GM13976 (cell line): Measurements from ENCODE around the gene SEH1L.

ENCODE experiments used
- DNase-seq: peaks from one replicate; pipeline ENCODE4 v3.0.0; 2012; ENCODE audit warnings: low spot score
- CTCF ChIP-seq: IDR thresholded peaks from 2 replicates; pipeline ENCODE4 v1.5.1; 2012; ENCODE audit warnings: borderline replicate concordance, mild to moderate bottlenecking; ENCODE audit not compliant: insufficient read depth; ENCODE audit errors: extremely low read depth, missing control alignments, control extremely low read depth
- in situ Hi-C: fragments of 300-500 bp; cut with MboI; formaldehyde crosslinking; loops from one replicate; pipeline ENCODE4 v1.12.0; 2022; ENCODE audit warnings: low sequenced_read_pairs, mixed read lengths, inconsistent platforms; ENCODE audit not compliant: unreplicated experiment

SEH1L gene

GRCh38 chr18:12911025-12911928 lies 36.5 kb upstream of the SEH1L start:
- in situ Hi-C loops = no loop called here
- DNase-seq = peak; percentile 79
- no peak for TF ChIP-seq CTCF

GRCh38 chr18:12911929-12912703 lies 35.7 kb upstream of the SEH1L start:
- no peak for DNase-seq
- no peak for TF ChIP-seq CTCF

GRCh38 chr18:12921178-12921577 lies 26.6 kb upstream of the SEH1L start:
- DNase-seq = peak; percentile 51
- in situ Hi-C loops = no loop called here
- TF ChIP-seq CTCF = no peak

More at GRCh38 chr18:12911929-12912703, 35.7 kb upstream of the SEH1L start:
- in situ Hi-C loops = no loop called here

GRCh38 chr18:12922266-12922665 lies 25.5 kb upstream of the SEH1L start:
- no peak for TF ChIP-seq CTCF
- in situ Hi-C loops = no loop called here
- no peak for DNase-seq

- in situ Hi-C loops = loop anchor here (25.0 kb wide), 1 partner anchor 537 kb away; the partner anchor contains the start of gene AFG3L2
- no peak for DNase-seq
- TF ChIP-seq CTCF = no peak
These were observed 23.2 kb upstream of the SEH1L start for GRCh38 chr18:12924616-12925015.

- in situ Hi-C loops = loop anchor here (25.0 kb wide), 1 partner anchor 541 kb away; the partner anchor contains the start of gene AFG3L2
- no peak for DNase-seq
- no peak for TF ChIP-seq CTCF
These were observed 19.6 kb upstream of the SEH1L start for GRCh38 chr18:12928206-12928605.
